Mesenchymal stem cell (in vitro differentiated cells and primary cell): ENCODE data around the gene ZP3. TPM values are rescaled to one million over a fixed set of nuclear protein-coding genes. Genes with fewer than 3 reads are reported as not detected.

Experiments
- DNase-seq: peaks from one replicate; pipeline ENCODE4 v3.0.0-alpha.2; 2013
- H2AFZ ChIP-seq: one replicate; pipeline ENCODE4 v1.6.1; 2013; ENCODE audit warnings: low read depth, mild to moderate bottlenecking, control low read depth, inconsistent platforms, low read length, moderate library complexity
- H2AK5ac ChIP-seq: 2 replicates; pipeline ENCODE4 v1.6.1; 2013; ENCODE audit warnings: low read length, moderate library complexity, mild to moderate bottlenecking, inconsistent platforms; ENCODE audit not compliant: severe bottlenecking
- H2BK120ac ChIP-seq: one replicate; pipeline ENCODE4 v1.6.1; 2013; ENCODE audit warnings: low read depth, mild to moderate bottlenecking, inconsistent platforms, low read length, moderate library complexity
- H2BK12ac ChIP-seq, 2 experiments: one replicate each; pipeline ENCODE4 v1.6.1; 2013; ENCODE audit warnings: inconsistent platforms in 2 of 2, low read length in 2 of 2, mild to moderate bottlenecking in 2 of 2, moderate library complexity in 2 of 2, control low read depth in 1 of 2
- H2BK15ac ChIP-seq: one replicate; pipeline ENCODE4 v1.6.1; 2013; ENCODE audit warnings: mild to moderate bottlenecking, low read depth, inconsistent platforms; ENCODE audit not compliant: poor library complexity, severe bottlenecking
- H2BK5ac ChIP-seq: 2 replicates; pipeline ENCODE4 v1.6.1; 2013; ENCODE audit warnings: low read depth, mild to moderate bottlenecking, low read length, control low read depth, inconsistent platforms; ENCODE audit not compliant: poor library complexity, severe bottlenecking
- H3K14ac ChIP-seq, 2 experiments: one replicate each; pipeline ENCODE4 v1.6.1; 2013; ENCODE audit warnings: inconsistent platforms in 2 of 2, low read length in 2 of 2, control low read depth in 1 of 2, mild to moderate bottlenecking in 1 of 2, moderate library complexity in 1 of 2
- H3K18ac ChIP-seq, 2 experiments: one replicate each; pipeline ENCODE4 v1.6.1; 2013; ENCODE audit warnings: inconsistent platforms in 2 of 2, low read length in 2 of 2, control low read depth in 1 of 2, low read depth in 1 of 2, mild to moderate bottlenecking in 1 of 2
- H3K23ac ChIP-seq, 2 experiments: one replicate each; pipeline ENCODE4 v1.6.1; 2013; ENCODE audit warnings: inconsistent platforms in 2 of 2, low read length in 2 of 2, mild to moderate bottlenecking in 2 of 2, moderate library complexity in 2 of 2, control low read depth in 1 of 2
- H3K27ac ChIP-seq: 2 replicates; pipeline ENCODE4 v1.5.1; 2013; ENCODE audit warnings: mild to moderate bottlenecking, moderate library complexity, low read length, control low read depth, inconsistent platforms; ENCODE audit not compliant: poor library complexity, severe bottlenecking
- H3K27me3 ChIP-seq, 2 experiments: 2 replicates each; pipeline versions ENCODE4 v1.6.1 to v1.7.0; 2013; ENCODE audit warnings: low read length in 2 of 2, mild to moderate bottlenecking in 2 of 2, moderate library complexity in 2 of 2, control low read depth in 1 of 2, inconsistent platforms in 1 of 2; ENCODE audit not compliant: control insufficient read depth in 1 of 2, insufficient read depth in 1 of 2
- H3K36me3 ChIP-seq, 2 experiments: 2 replicates each; pipeline versions ENCODE4 v1.6.1 to v1.7.0; 2013; ENCODE audit warnings: low read length in 2 of 2, control low read depth in 1 of 2, inconsistent platforms in 1 of 2, low read depth in 1 of 2, mild to moderate bottlenecking in 1 of 2; ENCODE audit not compliant: insufficient read depth in 2 of 2, control insufficient read depth in 1 of 2
- H3K4ac ChIP-seq, 2 experiments: one replicate each; pipeline ENCODE4 v1.6.1; 2013; ENCODE audit warnings: inconsistent platforms in 2 of 2, low read length in 2 of 2, mild to moderate bottlenecking in 2 of 2, moderate library complexity in 2 of 2, control low read depth in 1 of 2, low read depth in 1 of 2
- H3K4me1 ChIP-seq: 2 replicates; pipeline ENCODE4 v1.6.1; 2013; ENCODE audit warnings: low read depth, low read length, control low read depth; ENCODE audit not compliant: control insufficient read depth, insufficient read depth
- H3K4me2 ChIP-seq: 2 replicates; pipeline ENCODE4 v1.6.1; 2013; ENCODE audit warnings: low read length, mild to moderate bottlenecking, inconsistent platforms; ENCODE audit not compliant: poor library complexity, severe bottlenecking
- H3K4me3 ChIP-seq, 2 experiments: 2 replicates each; pipeline versions ENCODE4 v1.5.1 to v1.7.0; 2013; ENCODE audit warnings: low read length in 2 of 2, mild to moderate bottlenecking in 2 of 2, control low read depth in 1 of 2, low read depth in 1 of 2; ENCODE audit not compliant: insufficient read depth in 1 of 2
- H3K79me1 ChIP-seq: replicated peaks from 2 replicates; pipeline ENCODE4 v1.6.1; 2013; ENCODE audit warnings: mild to moderate bottlenecking, control low read depth, low read length, inconsistent platforms; ENCODE audit not compliant: poor library complexity, severe bottlenecking
- H3K9ac ChIP-seq: 2 replicates; pipeline ENCODE4 v1.7.0; 2013; ENCODE audit warnings: mild to moderate bottlenecking, low read length, moderate library complexity
- H3K9me3 ChIP-seq: 2 replicates; pipeline ENCODE4 v1.7.0; 2013; ENCODE audit warnings: mild to moderate bottlenecking, low read length; ENCODE audit not compliant: control insufficient read depth
- H4K8ac ChIP-seq: one replicate; pipeline ENCODE4 v1.6.1; 2013; ENCODE audit warnings: inconsistent platforms, mild to moderate bottlenecking, low read length, moderate library complexity
- H4K91ac ChIP-seq: one replicate; pipeline ENCODE4 v1.6.1; 2013; ENCODE audit warnings: mild to moderate bottlenecking, low read length, inconsistent platforms
- WGBS: methylation state at CpG from one replicate; pipeline ENCODE4 v1.1.7; 2013; ENCODE audit warnings: mixed read lengths; 5-methylcytosine and 5-hydroxymethylcytosine counted together
- polyA plus RNA-seq, 2 experiments: library from polyadenylated mRNA; stranded (reverse); fragments of 200-250 nt; gene quantifications; one replicate each; pipeline ENCODE4 v1.2.3, GENCODE V29; 2013

The ZP3 gene
- polyA plus RNA-seq (2013, experiment 1 of 2): 1.9 TPM
- polyA plus RNA-seq (2013, experiment 2 of 2): 4.6 TPM

DNA sequence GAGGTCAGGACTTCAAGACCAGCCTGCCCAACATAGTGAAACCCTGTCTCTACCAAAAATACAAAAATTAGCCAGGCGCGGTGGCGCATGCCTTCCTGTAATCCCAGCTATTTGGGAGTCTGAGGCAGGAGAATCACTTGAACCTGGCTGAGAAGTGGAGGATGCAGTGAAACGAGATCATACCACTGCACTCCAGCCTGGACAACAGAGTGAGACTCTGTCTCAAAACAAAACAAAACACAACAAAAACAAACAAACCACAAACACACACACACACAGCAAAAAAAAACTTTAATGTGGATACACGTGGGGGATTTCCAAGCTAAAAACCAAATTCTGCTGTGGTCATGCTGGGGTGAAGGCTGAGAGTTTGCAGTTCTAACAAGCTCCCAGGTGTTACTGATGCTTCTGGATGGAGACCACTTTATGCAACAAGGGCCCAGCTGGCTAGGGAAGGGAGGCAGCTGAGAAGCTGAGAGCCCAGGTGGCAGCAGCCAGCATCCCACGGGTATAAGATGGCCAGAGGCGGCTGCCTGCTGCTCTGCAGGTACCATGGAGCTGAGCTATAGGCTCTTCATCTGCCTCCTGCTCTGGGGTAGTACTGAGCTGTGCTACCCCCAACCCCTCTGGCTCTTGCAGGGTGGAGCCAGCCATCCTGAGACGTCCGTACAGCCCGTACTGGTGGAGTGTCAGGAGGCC is at the start of gene ZP3:
ZP3 (plus strand) TSS at position 538 of the 699 bp plus-strand sequence; CDS start at position 553, 15 bp downstream.
- DNase-seq: no peak
- Histone ChIP-seq H2BK12ac (no peak within 1 kb of the TSS), H3K27ac (peak within 1 kb of the TSS; percentile 92), H3K23ac (no peak within 1 kb of the TSS), H3K4me1 (peaks cover 15% of the 10 kb centered on the region), H3K18ac (no peak within 1 kb of the TSS), H2BK5ac (peak within 1 kb of the TSS; percentile 79), H3K79me1 (no peaks in the 10 kb centered on the region), H3K14ac (peak within 1 kb of the TSS in 1 of 2 experiments; percentile 23), H2AFZ (no peak within 1 kb of the TSS), H3K36me3 (no peaks in the 10 kb centered on the region), H3K4ac (no peak within 1 kb of the TSS), H4K8ac (no peak within 1 kb of the TSS), H3K9me3 (no peaks in the 10 kb centered on the region), H3K4me2 (no peak within 1 kb of the TSS), H3K4me3 (no peak within 1 kb of the TSS), H2BK120ac (no peak within 1 kb of the TSS), H3K27me3 (no peaks in the 10 kb centered on the region), H2AK5ac (peak within 1 kb of the TSS; percentile 77), H3K9ac (peak within 1 kb of the TSS; percentile 53), H4K91ac (no peak within 1 kb of the TSS), H2BK15ac (no peak within 1 kb of the TSS)
- 87% methylated on average over 8 of the region's 10 CpGs for WGBS

DNA sequence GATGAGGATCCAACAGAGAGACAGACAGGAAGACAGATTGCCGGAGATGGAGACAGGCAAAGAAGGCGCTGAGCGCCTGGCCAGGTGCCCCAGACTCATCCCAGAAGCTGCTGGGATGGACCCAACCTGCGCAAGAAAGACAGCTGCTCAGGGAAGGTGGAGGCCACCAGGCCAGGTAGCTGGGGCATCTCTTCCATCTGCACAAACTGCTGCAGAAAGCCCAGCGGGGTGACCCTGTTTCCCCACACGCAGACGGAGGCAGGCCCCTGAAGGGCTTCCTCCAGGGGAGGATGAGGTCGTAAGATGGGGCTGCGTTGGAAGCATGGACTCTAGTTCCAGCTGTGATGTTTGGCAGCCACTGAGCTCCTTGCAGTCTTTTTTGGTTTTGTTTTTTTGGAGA is 49.5 kb upstream of the ZP3 start:
- WGBS: 98% methylated on average over 9 of the region's 9 CpGs
- H2BK120ac ChIP-seq: no peak overlapping the region

DNA sequence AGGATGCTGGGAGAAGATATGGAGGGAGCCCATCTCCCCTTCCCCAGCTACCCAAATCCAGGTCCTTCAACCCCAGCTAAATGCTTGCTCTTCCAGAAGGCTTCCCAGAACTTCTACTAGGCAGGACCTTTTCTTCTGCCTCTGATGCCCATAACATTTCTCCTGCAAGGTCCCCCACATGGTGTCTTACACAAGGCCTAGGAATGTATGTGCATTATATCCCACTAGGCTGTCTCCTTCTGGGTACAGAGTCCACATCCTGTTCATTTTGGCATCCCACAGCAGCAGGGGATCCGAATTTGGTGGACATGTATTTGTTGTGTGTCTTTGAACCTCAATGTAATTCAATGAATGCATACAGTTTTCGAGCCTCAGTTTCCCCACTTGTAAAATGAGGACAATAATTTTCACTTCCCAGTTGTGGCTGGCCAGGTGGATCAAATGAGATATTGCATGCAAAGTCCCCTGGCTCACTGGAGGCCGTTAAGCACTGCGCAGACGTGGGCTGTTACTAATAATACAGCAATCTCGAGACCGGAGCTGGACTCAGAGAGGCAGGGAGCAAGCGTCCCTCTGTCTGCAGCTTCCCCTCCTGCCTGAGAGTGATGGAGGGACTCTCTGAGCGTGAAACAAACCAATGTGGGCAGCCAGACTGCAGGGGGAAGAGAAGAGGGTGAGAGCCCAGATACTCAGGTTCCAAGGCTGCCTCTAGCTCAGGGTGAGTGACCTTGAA is 47.4 kb upstream of the ZP3 start:
- Histone ChIP-seq H3K9ac (peak overlapping the region; percentile 29), H3K4me1 (peaks cover 25% of the 10 kb centered on the region), H2BK5ac (no peak overlapping the region), H2AFZ (peak overlapping the region; percentile 60), H3K4me2 (no peak overlapping the region), H3K79me1 (no peaks in the 10 kb centered on the region), H4K91ac (no peak overlapping the region), H3K27ac (no peak overlapping the region), H3K4ac (no peak overlapping the region), H2BK15ac (no peak overlapping the region), H3K36me3 (no peaks in the 10 kb centered on the region), H3K4me3 (no peak overlapping the region), H3K27me3 (no peaks in the 10 kb centered on the region), H3K14ac (peak overlapping the region in 1 of 2 experiments; percentile 41), H2BK12ac (peak overlapping the region in 1 of 2 experiments; percentile 81), H2AK5ac (no peak overlapping the region), H2BK120ac (no peak overlapping the region), H3K9me3 (no peaks in the 10 kb centered on the region), H3K18ac (no peak overlapping the region), H3K23ac (peak overlapping the region in 1 of 2 experiments; percentile 26), H4K8ac (peak overlapping the region; percentile 52)
- DNase-seq: no peak
- 85% methylated on average over 9 of the region's 9 CpGs for WGBS

More for the DNA sequence above, 49.5 kb upstream of the ZP3 start:
- H3K4me1 ChIP-seq: peaks cover 19% of the 10 kb centered on the region
- H3K9me3 ChIP-seq: no peaks in the 10 kb centered on the region
- H3K23ac ChIP-seq: no peak overlapping the region
- no peaks in the 10 kb centered on the region for H3K79me1 ChIP-seq
- DNase-seq: no peak
- H3K9ac ChIP-seq: no peak overlapping the region
- no peak overlapping the region for H3K4ac ChIP-seq
- no peak overlapping the region for H3K4me3 ChIP-seq
- H2AFZ ChIP-seq: no peak overlapping the region
- H3K18ac ChIP-seq: no peak overlapping the region
- H2BK12ac ChIP-seq: peak overlapping the region in 1 of 2 experiments; percentile 12
- no peaks in the 10 kb centered on the region for H3K27me3 ChIP-seq
- H3K4me2 ChIP-seq: no peak overlapping the region
- H4K8ac ChIP-seq: no peak overlapping the region
- H3K27ac ChIP-seq: no peak overlapping the region
- no peak overlapping the region for H2BK5ac ChIP-seq
- H2AK5ac ChIP-seq: peak overlapping the region; percentile 9
- H2BK15ac ChIP-seq: no peak overlapping the region
- no peak overlapping the region for H3K14ac ChIP-seq
- no peak overlapping the region for H4K91ac ChIP-seq
- H3K36me3 ChIP-seq: no peaks in the 10 kb centered on the region

DNA sequence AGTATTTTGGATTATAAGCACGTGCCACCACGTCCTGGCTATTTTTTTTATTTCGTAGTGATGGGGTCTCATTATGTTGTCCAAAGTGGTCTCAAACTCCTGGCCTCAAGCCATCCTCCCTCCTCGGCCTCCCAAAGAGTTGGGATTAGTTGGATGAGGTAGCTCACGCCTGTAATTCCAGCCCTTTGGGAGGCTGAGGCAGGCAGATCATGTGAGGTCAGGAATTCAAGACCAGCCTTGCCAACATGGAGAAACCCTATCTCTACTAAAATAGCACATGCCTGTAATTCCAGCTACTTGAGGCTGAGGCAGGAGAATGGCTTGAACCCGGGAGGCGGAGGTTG is 44.2 kb upstream of the ZP3 start:
- Histone ChIP-seq H3K36me3 (no peaks in the 10 kb centered on the region), H3K23ac (no peak overlapping the region), H2AK5ac (peak overlapping the region; percentile 98), H4K8ac (peak overlapping the region; percentile 95), H4K91ac (peak overlapping the region; percentile 87), H2BK5ac (peak overlapping the region; percentile 96), H3K18ac (peak overlapping the region; percentile 93 to 97), H3K4me3 (peak overlapping the region in 1 of 2 experiments; percentile 54), H3K4me2 (no peak overlapping the region), H2BK15ac (no peak overlapping the region), H3K9ac (peak overlapping the region; percentile 88), H2AFZ (no peak overlapping the region), H2BK120ac (peak overlapping the region; percentile 82), H3K27ac (peak overlapping the region; percentile 99), H3K14ac (peak overlapping the region in 1 of 2 experiments; percentile 39), H3K4ac (peak overlapping the region; percentile 66 to 95), H3K27me3 (no peaks in the 10 kb centered on the region), H3K9me3 (no peaks in the 10 kb centered on the region), H3K4me1 (peaks cover 16% of the 10 kb centered on the region), H2BK12ac (peak overlapping the region; percentile 28 to 88), H3K79me1 (no peaks in the 10 kb centered on the region)
- WGBS: 96% methylated on average over 3 of the region's 7 CpGs
- DNase-seq: no peak
